Esophagus (tissue), 2 donors: ENCODE results near the gene CSK. TPM values are rescaled to one million over a fixed set of nuclear protein-coding genes. Genes with fewer than 3 reads are reported as not detected.

Source experiments
- H3K27ac ChIP-seq, 2 donors: one replicate each; pipeline ENCODE4 v1.5.1; 2013; ENCODE audit warnings: low read depth in 2 of 2, mild to moderate bottlenecking in 2 of 2, inconsistent platforms in 1 of 2, low read length in 1 of 2, moderate library complexity in 1 of 2
- H3K27me3 ChIP-seq, 2 donors: one replicate each; pipeline ENCODE4 v1.6.1; 2013; ENCODE audit warnings: low read length in 2 of 2, control low read depth in 1 of 2, mild to moderate bottlenecking in 1 of 2; ENCODE audit not compliant: insufficient read depth in 2 of 2, control insufficient read depth in 1 of 2
- H3K36me3 ChIP-seq, 2 donors: one replicate each; pipeline ENCODE4 v1.6.1; 2013; ENCODE audit warnings: low read length in 1 of 2; ENCODE audit not compliant: control insufficient read depth in 2 of 2, insufficient read depth in 2 of 2
- H3K4me1 ChIP-seq, 2 donors: one replicate each; pipeline ENCODE4 v1.6.1; 2013; ENCODE audit warnings: low read length in 1 of 2; ENCODE audit not compliant: control insufficient read depth in 2 of 2, insufficient read depth in 2 of 2
- H3K4me3 ChIP-seq, 2 donors: one replicate each; pipeline ENCODE4 v1.5.1; 2013; ENCODE audit warnings: low read length in 2 of 2, mild to moderate bottlenecking in 2 of 2, low read depth in 1 of 2, moderate library complexity in 1 of 2
- H3K9me3 ChIP-seq, 2 donors: one replicate each; pipeline ENCODE4 v1.6.1; 2013; ENCODE audit warnings: mild to moderate bottlenecking in 2 of 2, low read depth in 1 of 2, low read length in 1 of 2, moderate library complexity in 1 of 2; ENCODE audit not compliant: control insufficient read depth in 2 of 2, insufficient read depth in 1 of 2
- WGBS, 2 donors: extraction: QIAGEN DNeasy Blood & Tissue Kit; methylation state at CpG; one replicate each; pipeline ENCODE4 v1.1.7; 2013; 5-methylcytosine and 5-hydroxymethylcytosine counted together
- polyA plus RNA-seq, 2 donors: library from polyadenylated mRNA; stranded (reverse); fragments of 200-250 nt; gene quantifications; one replicate each; pipeline ENCODE4 v1.2.3, GENCODE V29; 2013
- donor health status: healthy with polysubstance abuse.
- donor health status: Bipolar disorder and iron deficiency.

The CSK gene
- polyA plus RNA-seq, 2 donors, result 79.2 to 96.8 TPM

DNA sequence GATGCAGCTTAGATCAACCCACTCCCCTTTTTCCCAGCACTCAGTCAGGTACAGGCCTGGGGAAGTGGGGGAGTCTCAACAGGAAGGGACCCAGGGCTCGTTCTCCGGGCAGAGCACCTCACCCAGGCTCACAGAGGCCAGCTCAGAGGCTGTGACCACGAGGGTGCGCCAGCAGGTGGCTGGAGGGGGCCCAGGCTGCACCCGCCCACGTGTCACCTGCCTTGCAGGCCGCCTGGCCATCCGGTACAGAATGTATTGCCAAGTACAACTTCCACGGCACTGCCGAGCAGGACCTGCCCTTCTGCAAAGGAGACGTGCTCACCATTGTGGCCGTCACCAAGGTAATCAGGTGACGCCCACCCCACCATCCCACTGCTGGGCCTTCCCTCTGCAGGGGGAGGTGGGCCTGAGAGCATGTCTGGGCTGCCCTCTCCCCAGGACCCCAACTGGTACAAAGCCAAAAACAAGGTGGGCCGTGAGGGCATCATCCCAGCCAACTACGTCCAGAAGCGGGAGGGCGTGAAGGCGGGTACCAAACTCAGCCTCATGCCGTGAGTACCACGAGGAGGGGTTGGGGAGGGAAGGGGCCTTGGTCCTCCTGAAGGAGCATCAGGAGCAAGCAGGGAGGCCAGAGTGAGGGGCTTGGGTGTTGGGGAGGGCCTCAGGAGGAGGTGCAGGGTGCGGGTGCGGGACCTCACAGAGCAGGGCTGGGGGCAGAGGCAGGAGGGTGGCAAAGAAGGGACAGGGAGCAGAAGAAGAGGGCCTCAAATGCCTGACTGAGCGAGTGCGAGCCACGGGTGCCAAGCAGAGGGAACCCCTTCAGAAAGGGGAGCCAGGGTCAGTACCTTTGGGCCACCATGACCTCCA, 16.7 kb downstream of the CSK start:
- Histone ChIP-seq H3K4me1 (peaks cover 9 to 35% of the 10 kb centered on the region in 2 donors), H3K27ac (peak overlapping the region; percentile 91 to 98), H3K27me3 (no peaks in the 10 kb centered on the region), H3K4me3 (no peak overlapping the region), H3K36me3 (peaks cover 14 to 53% of the 10 kb centered on the region in 2 donors), H3K9me3 (no peaks in the 10 kb centered on the region)
- 70 to 76% methylated on average over 25 of the region's 25 CpGs for WGBS, 2 donors

DNA sequence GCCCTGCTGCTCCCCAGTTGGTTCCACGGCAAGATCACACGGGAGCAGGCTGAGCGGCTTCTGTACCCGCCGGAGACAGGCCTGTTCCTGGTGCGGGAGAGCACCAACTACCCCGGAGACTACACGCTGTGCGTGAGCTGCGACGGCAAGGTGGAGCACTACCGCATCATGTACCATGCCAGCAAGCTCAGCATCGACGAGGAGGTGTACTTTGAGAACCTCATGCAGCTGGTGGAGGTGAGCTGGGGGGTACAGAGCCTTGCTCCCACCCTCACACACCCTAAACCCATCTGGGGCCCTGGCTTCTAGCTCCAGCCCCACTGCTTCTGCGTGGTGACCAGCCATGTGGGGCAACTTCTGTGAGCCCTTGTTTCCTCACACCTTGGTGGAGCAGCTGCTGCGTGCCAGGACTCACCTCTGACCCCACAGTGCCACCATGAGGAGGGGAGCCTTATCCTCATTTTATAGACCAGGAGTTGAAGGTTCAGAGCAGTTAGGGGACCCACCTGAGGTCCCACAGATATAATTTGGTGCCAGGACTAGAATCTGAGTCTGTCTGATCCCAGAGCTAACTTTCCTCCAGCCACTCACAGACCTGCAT, 17.5 kb downstream of the CSK start:
- Histone ChIP-seq H3K4me1 (peaks cover 7 to 34% of the 10 kb centered on the region in 2 donors), H3K27ac (peak overlapping the region; percentile 91 to 98), H3K27me3 (no peaks in the 10 kb centered on the region), H3K9me3 (no peaks in the 10 kb centered on the region), H3K36me3 (peaks cover 14 to 55% of the 10 kb centered on the region in 2 donors), H3K4me3 (no peak overlapping the region)
- 62 to 77% methylated on average over 15 to 16 of the region's 16 CpGs for WGBS, 2 donors

DNA sequence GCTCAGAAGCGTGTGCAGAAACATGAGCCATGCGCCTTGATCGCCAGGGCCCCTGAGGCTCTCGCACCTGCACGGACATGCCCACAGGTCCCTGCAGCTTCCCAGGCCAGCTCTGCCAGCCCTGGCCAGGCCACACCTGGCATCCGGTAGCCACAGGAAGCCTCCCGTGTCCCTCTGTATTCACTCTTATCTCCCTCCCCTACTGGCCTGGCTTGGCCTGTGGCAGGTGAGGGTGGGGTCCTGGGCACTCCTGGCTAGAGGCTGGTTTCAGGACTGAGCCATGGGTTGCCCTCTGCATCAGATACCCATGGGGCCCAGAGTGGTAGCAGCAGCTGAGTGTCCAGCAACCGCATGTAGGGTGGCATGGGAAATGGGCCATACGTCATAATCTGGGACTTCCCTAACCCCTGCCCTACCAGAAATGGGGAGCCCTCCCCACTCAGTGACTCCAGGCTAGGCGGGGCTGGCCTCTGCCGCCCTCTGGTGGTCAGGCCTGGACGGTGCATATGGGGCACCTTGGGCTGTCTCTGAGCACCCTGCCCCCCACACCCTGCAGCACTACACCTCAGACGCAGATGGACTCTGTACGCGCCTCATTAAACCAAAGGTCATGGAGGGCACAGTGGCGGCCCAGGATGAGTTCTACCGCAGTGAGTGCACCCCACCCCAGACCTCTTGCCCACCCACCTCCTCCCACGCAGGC, 18.1 kb downstream of the CSK start:
- H3K4me1 ChIP-seq, result peaks cover 3 to 27% of the 10 kb centered on the region in 2 donors
- H3K4me3 ChIP-seq, result no peak overlapping the region

DNA sequence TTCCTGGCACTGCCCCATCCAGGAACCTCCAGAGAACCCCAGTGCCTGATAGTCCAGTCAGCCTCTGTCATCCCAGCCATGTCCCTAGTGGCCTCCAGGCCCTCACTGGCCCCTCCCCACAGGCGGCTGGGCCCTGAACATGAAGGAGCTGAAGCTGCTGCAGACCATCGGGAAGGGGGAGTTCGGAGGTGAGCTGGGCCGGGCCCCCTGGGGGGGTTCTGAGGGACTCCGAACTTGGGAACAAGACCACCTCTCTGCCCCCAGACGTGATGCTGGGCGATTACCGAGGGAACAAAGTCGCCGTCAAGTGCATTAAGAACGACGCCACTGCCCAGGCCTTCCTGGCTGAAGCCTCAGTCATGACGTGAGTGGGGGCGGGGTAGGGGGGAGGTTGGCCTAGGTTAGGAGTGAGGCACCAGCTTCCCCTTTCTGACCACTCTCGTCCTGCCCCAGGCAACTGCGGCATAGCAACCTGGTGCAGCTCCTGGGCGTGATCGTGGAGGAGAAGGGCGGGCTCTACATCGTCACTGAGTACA, 18.7 kb downstream of the CSK start:
- H3K36me3 ChIP-seq, result peaks cover 14 to 53% of the 10 kb centered on the region in 2 donors
- peaks cover 3 to 26% of the 10 kb centered on the region in 2 donors for H3K4me1 ChIP-seq
- no peak overlapping the region for H3K4me3 ChIP-seq
- H3K9me3 ChIP-seq, result no peaks in the 10 kb centered on the region
- WGBS, 2 donors, result 79 to 86% methylated on average over 19 to 20 of the region's 20 CpGs
- no peaks in the 10 kb centered on the region for H3K27me3 ChIP-seq
- peak overlapping the region; percentile 13 to 42 for H3K27ac ChIP-seq

More for the DNA sequence above, 18.1 kb downstream of the CSK start:
- H3K36me3 ChIP-seq, result peaks cover 14 to 53% of the 10 kb centered on the region in 2 donors
- H3K9me3 ChIP-seq, result no peaks in the 10 kb centered on the region
- peak overlapping the region; percentile 91 to 98 for H3K27ac ChIP-seq
- WGBS, 2 donors, result 27 to 32% methylated on average over 18 of the region's 18 CpGs
- no peaks in the 10 kb centered on the region for H3K27me3 ChIP-seq

DNA sequence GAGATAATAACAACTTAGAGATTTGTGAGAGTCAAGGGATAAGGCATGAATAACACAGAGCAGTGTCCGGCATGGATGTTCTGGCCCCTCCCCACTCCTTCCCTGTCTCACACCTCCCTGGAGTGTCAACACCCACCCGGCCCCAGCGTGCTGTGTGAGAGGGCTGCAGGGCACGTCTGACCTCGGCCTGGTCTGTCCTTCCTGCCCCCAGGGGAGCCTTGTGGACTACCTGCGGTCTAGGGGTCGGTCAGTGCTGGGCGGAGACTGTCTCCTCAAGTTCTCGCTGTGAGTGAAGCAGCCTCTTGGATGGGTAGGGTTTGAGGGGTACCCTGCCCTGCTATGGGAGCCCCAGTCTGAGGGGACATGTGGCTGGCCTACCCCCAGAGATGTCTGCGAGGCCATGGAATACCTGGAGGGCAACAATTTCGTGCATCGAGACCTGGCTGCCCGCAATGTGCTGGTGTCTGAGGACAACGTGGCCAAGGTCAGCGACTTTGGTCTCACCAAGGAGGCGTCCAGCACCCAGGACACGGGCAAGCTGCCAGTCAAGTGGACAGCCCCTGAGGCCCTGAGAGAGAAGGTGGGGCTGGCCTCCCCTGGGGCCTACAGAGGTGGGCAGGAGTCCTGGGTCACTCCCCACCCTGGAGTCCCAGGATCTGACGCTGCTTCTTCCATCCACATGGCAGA, 19.6 kb downstream of the CSK start:
- peaks cover 3 to 26% of the 10 kb centered on the region in 2 donors for H3K4me1 ChIP-seq
- H3K9me3 ChIP-seq, result no peaks in the 10 kb centered on the region
- peak overlapping the region in 1 of 2 donors; percentile 27 for H3K27ac ChIP-seq
- WGBS, 2 donors, result 85 to 86% methylated on average over 18 of the region's 18 CpGs
- peaks cover 14 to 53% of the 10 kb centered on the region in 2 donors for H3K36me3 ChIP-seq
- H3K4me3 ChIP-seq, result no peak overlapping the region
- no peaks in the 10 kb centered on the region for H3K27me3 ChIP-seq

DNA sequence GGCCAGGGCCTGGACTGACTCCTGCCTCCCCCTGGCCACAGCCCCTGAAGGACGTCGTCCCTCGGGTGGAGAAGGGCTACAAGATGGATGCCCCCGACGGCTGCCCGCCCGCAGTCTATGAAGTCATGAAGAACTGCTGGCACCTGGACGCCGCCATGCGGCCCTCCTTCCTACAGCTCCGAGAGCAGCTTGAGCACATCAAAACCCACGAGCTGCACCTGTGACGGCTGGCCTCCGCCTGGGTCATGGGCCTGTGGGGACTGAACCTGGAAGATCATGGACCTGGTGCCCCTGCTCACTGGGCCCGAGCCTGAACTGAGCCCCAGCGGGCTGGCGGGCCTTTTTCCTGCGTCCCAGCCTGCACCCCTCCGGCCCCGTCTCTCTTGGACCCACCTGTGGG, 20.4 kb downstream of the CSK start:
- Histone ChIP-seq H3K9me3 (no peaks in the 10 kb centered on the region), H3K27me3 (no peaks in the 10 kb centered on the region), H3K4me1 (peaks cover 3 to 26% of the 10 kb centered on the region in 2 donors), H3K27ac (no peak overlapping the region), H3K4me3 (no peak overlapping the region), H3K36me3 (peaks cover 14 to 53% of the 10 kb centered on the region in 2 donors)
- 91 to 92% methylated on average over 20 of the region's 20 CpGs for WGBS, 2 donors

DNA sequence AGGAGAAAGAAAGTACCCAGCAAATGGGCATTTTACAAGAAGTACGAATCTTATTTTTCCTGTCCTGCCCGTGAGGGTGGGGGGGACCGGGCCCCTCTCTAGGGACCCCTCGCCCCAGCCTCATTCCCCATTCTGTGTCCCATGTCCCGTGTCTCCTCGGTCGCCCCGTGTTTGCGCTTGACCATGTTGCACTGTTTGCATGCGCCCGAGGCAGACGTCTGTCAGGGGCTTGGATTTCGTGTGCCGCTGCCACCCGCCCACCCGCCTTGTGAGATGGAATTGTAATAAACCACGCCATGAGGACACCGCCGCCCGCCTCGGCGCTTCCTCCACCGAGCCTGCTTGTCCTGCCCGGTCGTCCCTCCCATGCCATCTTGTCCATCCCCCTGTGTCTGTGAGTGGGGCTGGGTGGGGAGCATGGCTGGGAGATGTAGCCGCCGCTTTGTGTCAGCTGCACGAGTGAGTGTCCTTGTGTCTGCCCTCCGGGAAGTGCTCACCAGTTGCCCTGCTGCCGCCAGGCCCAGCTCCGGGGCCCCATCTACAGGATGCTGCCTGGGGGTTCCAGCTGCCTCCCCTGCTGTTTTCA, 21.1 kb downstream of the CSK start:
- no peaks in the 10 kb centered on the region for H3K27me3 ChIP-seq
- WGBS, 2 donors, result 88 to 91% methylated on average over 31 of the region's 31 CpGs
- H3K4me3 ChIP-seq, result no peak overlapping the region
- no peaks in the 10 kb centered on the region for H3K9me3 ChIP-seq
- no peak overlapping the region for H3K27ac ChIP-seq
- H3K4me1 ChIP-seq, result peaks cover 4 to 26% of the 10 kb centered on the region in 2 donors
- peaks cover 14 to 50% of the 10 kb centered on the region in 2 donors for H3K36me3 ChIP-seq

DNA sequence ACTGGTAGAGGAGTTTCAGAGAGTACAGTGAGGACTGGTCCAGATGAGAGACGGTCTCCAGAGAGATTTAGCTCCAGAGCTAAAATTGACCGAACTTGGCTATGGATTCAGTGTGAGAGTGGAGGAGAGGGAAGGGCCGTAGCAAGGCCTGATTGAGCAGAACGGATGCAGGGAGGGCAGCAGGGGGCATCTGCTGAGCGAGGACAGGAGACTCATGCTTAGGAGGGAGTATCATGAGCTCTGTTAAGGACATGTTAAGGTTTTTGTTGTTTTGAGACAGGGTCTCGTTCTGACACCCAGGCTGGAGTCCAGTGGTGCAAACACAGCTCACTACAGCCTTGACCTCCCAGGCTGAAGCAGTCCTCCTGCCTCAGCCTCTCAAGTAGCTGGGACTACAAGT, 23.1 kb downstream of the CSK start:
- Histone ChIP-seq H3K27me3 (no peaks in the 10 kb centered on the region), H3K4me3 (no peak overlapping the region), H3K27ac (no peak overlapping the region), H3K4me1 (peaks cover 4 to 13% of the 10 kb centered on the region in 2 donors), H3K36me3 (peaks cover 7 to 32% of the 10 kb centered on the region in 2 donors), H3K9me3 (no peaks in the 10 kb centered on the region)
- WGBS, 2 donors, result 73 to 76% methylated on average over 6 of the region's 6 CpGs
